Fibroblast of lung (primary cell): Measurements from ENCODE around the gene EFNA5.

Experiments
- CTCF ChIP-seq, 2 donors: IDR thresholded peaks in 1 of 2; conservative IDR thresholded peaks in 1 of 2; 1 replicate in 1 of 2; 2 replicates in 1 of 2; pipeline ENCODE4 v1.5.1; 2011 to 2012; ENCODE audit warnings: low read length in 2 of 2, control low read depth in 1 of 2, inconsistent platforms in 1 of 2, low read depth in 1 of 2, mild to moderate bottlenecking in 1 of 2
- EZH2 ChIP-seq: IDR thresholded peaks from 2 replicates; pipeline ENCODE4 v1.5.1; 2012; ENCODE audit warnings: low read length, control low read depth, mild to moderate bottlenecking; ENCODE audit errors: missing control alignments

GRCh38 chr5:107342371-107342770 is 328.4 kb downstream of the EFNA5 start:
- TF ChIP-seq CTCF (conservative IDR thresholded peaks at IDR 0.05 in 1 of 2, IDR thresholded peaks at IDR 0.05 in 1 of 2; ENCODE audit: low read depth in 1 of 2, low read length in 2 of 2) (no peak), EZH2 (no peak)
